HG03378 (cell line): ENCODE data around the gene SPTBN1.
A peak's percentile ranks its signal among the peaks of the same experiment; 100 is the strongest.

Experiments
- ATAC-seq: cut with Tn5 transposase; IDR thresholded peaks from one replicate; pipeline ENCODE4 v1.9.1; 2021; ENCODE audit warnings: mild to moderate bottlenecking, moderate library complexity; ENCODE audit not compliant: unreplicated experiment

Gene SPTBN1

GRCh38 chr2:54455563-54456361, at the start of gene SPTBN1:
Gene SPTBN1 (plus strand): TSS chr2:54456327. CDS start chr2:54526419, 70,092 bp downstream.
- ATAC-seq: no peak

DNA sequence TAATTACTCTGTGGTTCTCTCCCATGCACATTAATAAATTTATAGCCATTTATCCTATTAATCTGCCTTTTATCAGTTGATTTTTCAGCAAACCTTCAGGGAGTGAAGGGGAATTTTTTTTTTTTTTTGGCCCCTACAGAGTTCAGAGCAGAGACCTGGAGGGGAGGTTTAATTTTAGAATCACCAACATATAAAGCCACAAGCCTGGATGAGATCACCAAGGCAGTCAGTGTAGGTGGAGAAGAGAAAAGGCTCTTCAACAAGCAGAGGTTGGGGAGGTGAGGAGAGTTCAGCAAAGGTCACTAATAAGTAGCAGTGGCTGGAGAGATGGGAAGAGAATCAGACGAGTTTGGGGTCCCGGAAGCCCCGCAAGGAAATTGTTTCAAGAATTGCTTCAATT, 48.4 kb upstream of the SPTBN1 start:
- ATAC-seq: no peak

GRCh38 chr2:54408288-54408687, 47.8 kb upstream of the SPTBN1 start:
- ATAC-seq: no peak

GRCh38 chr2:54409752-54410151, 46.4 kb upstream of the SPTBN1 start:
- no peak for ATAC-seq

- no peak for ATAC-seq
Measured at GRCh38 chr2:54411801-54412354, 44.2 kb upstream of the SPTBN1 start.

GRCh38 chr2:54416166-54416813, 39.8 kb upstream of the SPTBN1 start:
- no peak for ATAC-seq

DNA sequence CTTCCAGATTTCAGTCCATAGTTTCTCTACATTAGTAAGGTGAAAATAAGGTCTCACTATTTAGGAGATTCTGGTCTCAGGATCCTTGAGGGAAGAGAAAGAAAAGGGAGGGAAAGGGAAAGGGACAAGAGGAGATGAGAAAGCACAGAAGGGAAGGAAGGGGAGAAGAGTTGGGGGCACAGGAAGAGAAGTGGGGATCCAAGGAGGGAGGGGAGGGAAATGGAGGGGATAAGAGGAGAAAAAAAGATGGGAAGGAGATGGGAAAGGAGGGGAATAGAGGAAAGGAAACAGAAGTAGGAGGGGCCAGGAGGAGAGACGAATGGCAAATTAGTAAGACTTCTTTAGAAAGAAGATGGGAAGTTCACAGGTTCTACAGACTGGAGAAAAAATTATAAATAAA, 39.2 kb upstream of the SPTBN1 start:
- ATAC-seq: no peak

DNA sequence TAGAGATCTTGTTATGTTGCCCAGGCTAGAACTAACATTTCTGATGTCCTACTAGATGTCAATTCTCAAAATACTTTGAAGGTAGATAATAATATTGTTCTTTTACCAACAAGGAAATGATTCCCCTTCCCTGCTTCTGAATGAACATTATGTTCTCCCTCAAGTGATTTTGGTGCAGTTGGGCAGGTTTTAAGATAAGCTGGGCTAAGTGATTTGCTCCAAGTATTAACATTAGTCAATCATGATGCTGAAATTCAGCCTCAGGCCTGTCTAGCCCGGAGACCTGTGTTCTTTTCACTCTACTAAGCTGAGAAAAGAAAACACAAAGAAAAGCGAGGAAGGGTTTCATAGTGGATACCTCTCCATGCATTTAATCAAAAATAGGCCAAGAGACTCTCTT, 38.5 kb upstream of the SPTBN1 start:
- ATAC-seq: no peak

GRCh38 chr2:54419388-54419787, 36.7 kb upstream of the SPTBN1 start:
- ATAC-seq: no peak

GRCh38 chr2:54419855-54420523, 36.1 kb upstream of the SPTBN1 start:
- ATAC-seq: no peak

DNA sequence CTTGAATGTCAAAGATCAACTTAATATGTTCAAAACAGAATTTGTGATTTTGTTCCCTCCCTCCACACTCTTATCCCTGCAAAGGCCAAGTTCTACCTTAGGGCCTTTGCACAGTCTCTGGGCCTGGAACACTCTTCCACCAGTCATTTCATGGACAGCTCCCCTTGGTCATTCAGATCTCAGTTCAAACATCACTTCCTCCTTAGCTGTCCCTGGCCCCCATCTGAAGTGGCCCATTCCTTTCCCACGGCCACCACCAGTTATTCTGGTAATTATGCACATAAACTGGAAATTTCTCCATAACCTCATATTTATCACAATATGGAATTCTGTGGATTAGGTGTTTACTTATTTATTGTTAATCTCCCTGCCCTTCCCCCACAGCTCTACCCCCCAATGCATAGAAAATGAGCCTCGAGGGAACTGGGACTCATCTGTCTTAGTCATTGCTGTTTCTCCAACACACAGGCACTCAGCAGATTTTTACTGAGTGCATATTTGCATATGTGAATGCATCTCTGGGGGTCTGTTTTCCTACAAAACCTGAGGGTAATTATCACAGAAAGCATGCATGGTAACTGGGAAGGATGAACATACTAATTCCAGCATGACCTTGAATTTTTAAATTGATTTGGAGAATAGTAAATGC, 35.5 kb upstream of the SPTBN1 start:
- ATAC-seq: no peak

DNA sequence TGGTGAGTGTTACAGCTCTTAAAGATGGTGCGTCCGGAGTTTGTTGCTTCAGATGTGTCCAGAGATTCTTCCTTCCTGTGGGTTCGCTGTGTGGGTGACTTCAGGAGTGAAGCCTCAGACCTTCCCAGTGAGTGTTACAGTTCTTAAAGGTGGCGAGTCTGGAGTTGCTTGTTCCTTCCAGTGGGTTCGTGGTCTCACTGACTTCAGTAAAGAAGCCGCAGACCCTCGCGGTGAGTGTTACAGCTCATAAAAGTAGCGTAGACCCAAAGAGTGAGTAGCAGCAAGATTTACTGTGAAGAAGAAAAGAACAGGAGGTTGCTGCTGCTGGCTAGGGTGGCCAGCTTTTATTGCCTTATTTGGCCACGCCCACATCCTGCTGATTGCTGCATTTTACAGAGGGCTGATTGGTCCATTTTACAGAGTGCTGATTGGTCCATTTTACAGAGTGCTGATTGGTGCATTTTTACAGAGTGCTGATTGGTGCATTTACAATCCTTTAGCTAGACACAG, 34.0 kb upstream of the SPTBN1 start:
- no peak for ATAC-seq

GRCh38 chr2:54423213-54423612, 32.9 kb upstream of the SPTBN1 start:
- ATAC-seq: no peak

- no peak for ATAC-seq
Measured at GRCh38 chr2:54424555-54425163, 31.5 kb upstream of the SPTBN1 start.

- ATAC-seq: no peak
Measured at GRCh38 chr2:54428108-54428831, 27.9 kb upstream of the SPTBN1 start.

DNA sequence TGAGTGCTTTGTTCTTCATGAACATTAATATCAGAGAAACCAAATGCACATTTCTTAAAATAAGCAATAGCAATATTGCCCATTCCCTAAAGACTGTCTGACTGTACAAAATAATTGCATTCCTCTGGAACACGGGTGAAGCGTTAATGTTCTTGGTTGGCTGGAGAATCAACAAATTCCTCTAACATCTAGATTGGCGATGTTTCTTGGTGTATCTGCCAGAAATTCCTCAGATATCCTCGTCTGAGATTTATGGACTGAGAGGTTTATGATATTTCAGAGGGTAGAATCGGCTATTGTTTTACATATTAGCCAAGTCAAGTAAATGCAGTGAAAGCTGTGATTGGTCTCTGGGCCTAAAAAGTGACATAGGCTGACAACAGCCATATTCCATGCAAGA, 27.1 kb upstream of the SPTBN1 start:
- ATAC-seq: no peak

DNA sequence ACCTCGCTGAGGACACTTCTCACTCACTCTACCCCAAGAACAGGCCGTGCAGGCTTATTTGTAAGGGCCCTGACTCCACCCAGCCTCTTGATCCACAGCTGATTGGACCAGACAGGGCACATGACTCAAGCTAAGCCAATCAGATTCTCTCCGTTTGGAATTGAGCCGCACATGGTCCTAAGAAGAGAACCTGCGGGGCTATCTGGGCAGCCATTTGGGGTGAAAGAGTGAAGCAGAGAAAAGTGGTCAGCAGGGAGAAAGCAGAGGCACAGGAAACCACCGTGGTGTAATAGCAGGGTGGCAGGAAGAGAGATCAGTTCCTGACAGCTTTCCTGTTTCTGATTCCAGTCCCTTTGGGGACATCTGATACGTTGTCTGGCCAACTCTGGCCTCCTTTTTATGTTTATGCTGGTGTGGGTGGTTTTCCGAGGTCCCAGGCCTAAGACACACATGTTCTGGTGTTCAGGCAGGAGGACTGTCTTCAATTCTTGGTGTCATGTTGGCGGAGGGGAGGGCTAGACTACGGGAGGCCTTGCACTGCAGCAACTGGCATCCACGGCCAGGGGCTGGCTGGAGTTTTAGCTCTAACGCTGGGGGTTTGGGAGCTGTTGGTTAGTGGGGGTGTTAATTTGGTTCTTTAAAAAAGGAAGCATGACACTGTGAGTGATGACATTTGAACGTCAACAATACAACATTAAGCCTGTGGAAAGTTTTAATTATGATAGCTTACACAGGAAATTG, 26.1 kb upstream of the SPTBN1 start:
- peak; percentile 49 for ATAC-seq

DNA sequence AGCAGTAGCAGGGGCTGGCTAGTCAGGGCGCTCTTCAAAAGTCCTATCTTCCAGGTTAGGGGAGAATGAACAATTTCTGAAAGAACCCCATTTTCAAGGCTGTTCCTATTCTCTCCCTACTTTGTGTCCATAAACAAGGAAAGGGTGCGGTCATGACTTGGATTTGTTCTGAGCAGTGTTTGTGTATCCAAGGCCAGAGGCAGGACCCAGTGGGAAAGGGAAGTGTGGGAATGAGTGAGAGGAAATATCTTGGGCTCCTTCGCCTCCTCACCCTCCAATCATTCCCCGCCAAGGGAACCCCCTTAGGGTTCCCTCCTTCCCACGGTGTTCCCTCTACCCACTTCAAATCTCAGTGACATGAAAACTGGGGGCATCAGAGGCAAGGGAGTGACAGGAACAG, 25.5 kb upstream of the SPTBN1 start:
- ATAC-seq: no peak
